GM12878 (cell line): Measurements from ENCODE around the gene CARM1. TPM values are rescaled to one million over a fixed set of nuclear protein-coding genes. Genes with fewer than 3 reads are reported as not detected.
"Not testable (repeated sequence)": the region's sequence is repeated elsewhere in the genome, so short reads cannot be mapped to it uniquely, and the experiment has no call there.

Experiments
- ATAC-seq: fragments of 200-7000 bp; cut with Tn5 transposase; 3 replicates; pipeline ENCODE4 v1.9.1; 2020; ENCODE audit warnings: mild to moderate bottlenecking, moderate library complexity
- BruUV-seq: library from RNA; stranded (reverse); fragments of 400-500 nt; replicated peaks from 2 replicates; lab custom pipeline; 2021; lab: Mats Ljungman, UMichigan
- CTCF ChIA-PET: fragments of 300-600 bp; sonication (Branson Sonifier 250); formaldehyde crosslinking; extraction: SDS; loops from one replicate; lab custom pipeline; 2021; ENCODE audit warnings: inconsistent platforms; lab: Yijun Ruan, JAX
- POLR2A ChIA-PET: fragments of 350-600 bp; formaldehyde crosslinking; extraction: SDS; loops from one replicate; lab custom pipeline; 2021; ENCODE audit warnings: inconsistent platforms; lab: Charles Lee
- RAD21 ChIA-PET: fragments of 300-600 bp; sonication (Branson Sonifier 250); formaldehyde crosslinking; loops from one replicate; lab custom pipeline; 2023; ENCODE audit warnings: antibody characterized with exemption; ENCODE audit not compliant: unreplicated experiment; lab: Charles Lee
- SMC1A ChIA-PET: fragments of 300-600 bp; sonication (Branson Sonifier 250); formaldehyde crosslinking; loops from one replicate; lab custom pipeline; 2023; ENCODE audit not compliant: unreplicated experiment, uncharacterized antibody; lab: Charles Lee
- DNase-seq: peaks from one replicate; pipeline ENCODE4 v3.0.0-alpha.2; 2011; ENCODE audit warnings: low read depth, low spot score
- FAIRE-seq: peaks from 3 replicates; lab custom pipeline; 2011; peaks lifted over from hg19 to GRCh38; lab: Jason Lieb, UNC
- H2AFZ ChIP-seq: 2 replicates; pipeline ENCODE4 v1.6.0; 2011; ENCODE audit warnings: low read depth, low read length, control low read depth; ENCODE audit not compliant: control insufficient read depth
- H3K27ac ChIP-seq: 2 replicates; pipeline ENCODE4 v1.5.1; 2011; ENCODE audit warnings: control low read depth; ENCODE audit not compliant: control insufficient read depth, insufficient read depth
- H3K27me3 ChIP-seq, 2 experiments: replicated peaks in 1 of 2; 2 replicates each; pipeline versions ENCODE4 v1.6.0 to v1.6.1; 2011; ENCODE audit warnings: low read length in 1 of 2; ENCODE audit not compliant: control insufficient read depth in 2 of 2, insufficient read depth in 2 of 2
- H3K36me3 ChIP-seq, 2 experiments: 2 replicates each; pipeline ENCODE4 v1.5.1; 2011; ENCODE audit warnings: low read length in 1 of 2; ENCODE audit not compliant: control insufficient read depth in 2 of 2, insufficient read depth in 2 of 2
- H3K4me1 ChIP-seq: 2 replicates; pipeline ENCODE4 v1.6.1; 2011; ENCODE audit warnings: mild to moderate bottlenecking, low read length, moderate library complexity, mixed read lengths; ENCODE audit not compliant: control insufficient read depth, insufficient read depth
- H3K4me2 ChIP-seq: 2 replicates; pipeline ENCODE4 v1.6.0; 2011; ENCODE audit warnings: control low read depth; ENCODE audit not compliant: control insufficient read depth, insufficient read depth
- H3K4me3 ChIP-seq: fragments of 200-600 bp; sonication (generic); 2 replicates; pipeline ENCODE4 v1.5.1; 2016
- H3K79me2 ChIP-seq: 2 replicates; pipeline ENCODE4 v1.6.0; 2011; ENCODE audit warnings: low read length; ENCODE audit not compliant: control insufficient read depth, insufficient read depth
- H3K9ac ChIP-seq: 2 replicates; pipeline ENCODE4 v1.8.0; 2011; ENCODE audit warnings: low read length, control low read depth, mixed read lengths; ENCODE audit not compliant: control insufficient read depth, insufficient read depth
- H3K9me3 ChIP-seq: replicated peaks from 3 replicates; pipeline ENCODE4 v1.5.1; 2011; ENCODE audit warnings: mild to moderate bottlenecking, low read length; ENCODE audit not compliant: control insufficient read depth, insufficient read depth
- H4K20me1 ChIP-seq: 2 replicates; pipeline ENCODE4 v1.6.0; 2011; ENCODE audit not compliant: control insufficient read depth, insufficient read depth
- ATF2 ChIP-seq: IDR thresholded peaks from 2 replicates; pipeline ENCODE4 v1.6.1; 2012; ENCODE audit warnings: low read length, inconsistent platforms
- EGR1 ChIP-seq, 2 experiments: IDR thresholded peaks; 1 replicate in 1 of 2; 2 replicates in 1 of 2; pipeline ENCODE4 v1.6.1; 2011 to 2012; ENCODE audit warnings: low read depth in 2 of 2, low read length in 2 of 2, borderline replicate concordance in 1 of 2, mild to moderate bottlenecking in 1 of 2, moderate library complexity in 1 of 2
- ESRRA ChIP-seq: IDR thresholded peaks from 2 replicates; pipeline ENCODE4 v1.6.1; 2012; ENCODE audit warnings: mild to moderate bottlenecking, low read length, improper control_type of control experiment
- FOXM1 ChIP-seq: IDR thresholded peaks from 2 replicates; pipeline ENCODE4 v1.6.1; 2012; ENCODE audit warnings: low read depth, mild to moderate bottlenecking, inconsistent platforms, low read length, moderate library complexity
- HDAC6 ChIP-seq: fragments of 200-600 bp; sonication (generic); IDR thresholded peaks from one replicate; pipeline ENCODE4 v1.8.0; 2017; ENCODE audit warnings: antibody characterized with exemption; ENCODE audit not compliant: unreplicated experiment
- HDGF ChIP-seq: fragments of 450-650 bp; IDR thresholded peaks from 2 replicates; pipeline ENCODE4 v1.6.1; 2016; ENCODE audit warnings: antibody characterized with exemption
- HSF1 ChIP-seq: fragments of 150-350 bp; IDR thresholded peaks from 2 replicates; pipeline ENCODE4 v1.6.1; 2014; ENCODE audit warnings: mild to moderate bottlenecking, low read depth, low read length
- NKRF ChIP-seq: fragments of 450-650 bp; conservative IDR thresholded peaks from 2 replicates; pipeline ENCODE4 v1.6.1; 2017; ENCODE audit warnings: mild to moderate bottlenecking, moderate library complexity
- PAX5 ChIP-seq: IDR thresholded peaks from 2 replicates; pipeline ENCODE4 v1.6.1; 2011; ENCODE audit warnings: low read depth, low read length, borderline replicate concordance
- RELA ChIP-seq: fragments of 450-650 bp; IDR thresholded peaks from 2 replicates; pipeline ENCODE4 v1.8.0; 2014; ENCODE audit warnings: borderline replicate concordance; ENCODE audit not compliant: partially characterized antibody
- ZNF207 ChIP-seq: fragments of 450-650 bp; IDR thresholded peaks from 2 replicates; pipeline ENCODE4 v1.6.1; 2014; ENCODE audit warnings: antibody characterized with exemption, mild to moderate bottlenecking, borderline replicate concordance
- ZNF217 ChIP-seq: fragments of 450-650 bp; IDR thresholded peaks from 2 replicates; pipeline ENCODE4 v1.6.1; 2017; ENCODE audit warnings: antibody characterized with exemption, mild to moderate bottlenecking
- WGBS: methylation state at CpG from one replicate; pipeline ENCODE4 v1.1.6; 2016; ENCODE audit warnings: low lambda C conversion rate; ENCODE audit not compliant: insufficient replicate concordance, insufficient coverage; ENCODE audit errors: missing lambda C conversion rate; 5-methylcytosine and 5-hydroxymethylcytosine counted together
- in situ Hi-C: fragments of 300-500 bp; cut with MboI; formaldehyde crosslinking; loops from 9 replicates; pipeline ENCODE4 v1.14.3; 2018; ENCODE audit warnings: mixed read lengths
- intact Hi-C: fragments of 100-400 bp; cut with micrococcal nuclease; formaldehyde crosslinking; loops from one replicate; pipeline ENCODE4 v1.14.2; 2022; ENCODE audit not compliant: unreplicated experiment
- polyA plus RNA-seq, 11 experiments: library from polyadenylated mRNA; depleted of rRNA in 4 of 11; unstranded in 6 of 11; stranded (reverse) in 5 of 11; fragments of >200 nt; fragmentation: Nextera tagmentation in 4 of 11; fragmentation: Illumina TruSeq in 1 of 11; extraction: Ambion mirVana in 4 of 11; extraction: Trizol in 1 of 11; gene quantifications; 1 replicate in 1 of 11; 2 replicates in 10 of 11; pipeline versions ENCODE4 v1.2.1 to v1.2.3, GENCODE V29; 2011 to 2016; ENCODE audit warnings: inconsistent platforms in 2 of 11, missing spikeins in 2 of 11, low read depth in 1 of 11
- total RNA-seq, 4 experiments: library from RNA; depleted of rRNA in 3 of 4; stranded (reverse); fragments of >200 nt in 3 of 4; fragmentation: Illumina TruSeq in 1 of 4; extraction: Trizol in 1 of 4; gene quantifications; 2 replicates each; pipeline versions ENCODE4 v1.2.1 to v1.2.3, GENCODE V29; 2013 to 2021

CARM1 gene
- total and polyA plus RNA-seq, 10 of the 15 experiments (the other 5 are each of a cell fraction or from before 2014, with no cell fraction given): 0.45 to 116 (median 39.7) TPM

- TF ChIP-seq HSF1 (no peak), RELA (peak; percentile 11), ZNF207 (0 out of 2 replicates have a peak, but pooled peaks have one; percentile 64), FOXM1 (no peak), ATF2 (no peak), ZNF217 (no peak), NKRF (no peak), HDGF (no peak), PAX5 (no peak), EGR1 (IDR thresholded peaks at IDR 0.05; ENCODE audit: borderline replicate concordance in 1 of 2, low read depth in 2 of 2, low read length in 2 of 2) (no peak), HDAC6 (no peak), ESRRA (no peak)
- TF ChIP-seq, all 136 proteins: peak for 10
Observed at GRCh38 chr19:10936661-10937084, 65.3 kb downstream of the CARM1 start (continued).

GRCh38 chr19:10941649-10942048 is 70.3 kb downstream of the CARM1 start:
- H2AFZ ChIP-seq, H3K9ac ChIP-seq, H3K36me3 ChIP-seq, in situ Hi-C loops, BruUV-seq, H3K27me3 ChIP-seq, FAIRE-seq, H3K4me1 ChIP-seq, H3K4me3 ChIP-seq, H4K20me1 ChIP-seq, H3K79me2 ChIP-seq, DNase-seq, H3K9me3 ChIP-seq, ATAC-seq, H3K27ac ChIP-seq, H3K4me2 ChIP-seq: not testable (repeated sequence)
- intact Hi-C loops: loop anchor here (2.0 to 10.0 kb wide), 3 partner anchors 39 to 191 kb away; no protein-coding TSS in a partner anchor
- ChIA-PET SMC1A (interaction anchor here (0.6 to 2.9 kb wide), 25 partner anchors 9 to 214 kb away, joined by 3 to 18 read pairs (median 4); partner anchors contain the start of gene SMARCA4), POLR2A (interaction anchor here (0.5 to 2.2 kb wide), 16 partner anchors 9 to 231 kb away, joined by 3 to 11 read pairs (median 4); partner anchors contain the start of genes LDLR and SMARCA4), RAD21 (interaction anchor here (0.6 to 4.4 kb wide), 27 partner anchors 10 to 585 kb away, joined by 3 to 33 read pairs (median 4); partner anchors contain the start of genes SMARCA4 and TMED1), CTCF (interaction anchor here (0.6 to 4.8 kb wide), 38 partner anchors 9 to 340 kb away, joined by 3 to 39 read pairs (median 8); no protein-coding TSS in a partner anchor)
- WGBS: 66% methylated on average over 12 of the region's 14 CpGs
